ENCODE data around the gene SDK1.

SDK1 gene

DNA sequence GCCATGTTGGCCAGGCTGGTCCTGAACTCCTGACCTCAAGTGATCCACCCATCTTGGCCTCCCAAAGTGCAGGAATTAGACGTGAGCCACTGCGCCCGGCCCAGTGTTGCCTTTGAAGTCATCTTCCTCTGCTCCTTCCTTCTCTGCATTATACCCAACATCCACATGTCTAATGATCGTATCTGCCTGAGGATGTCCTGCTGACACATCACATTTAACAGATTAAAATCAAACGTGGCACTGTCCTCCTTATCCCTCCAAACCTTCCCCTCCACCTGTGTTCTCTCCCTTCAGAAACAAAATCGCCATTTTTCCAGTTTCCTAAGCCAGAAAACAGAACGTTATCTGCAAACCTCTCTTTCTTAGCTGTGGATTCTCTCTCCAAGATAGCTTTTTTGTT is 8.4 kb upstream of the SDK1 start:
- no peak for FAIRE-seq

DNA sequence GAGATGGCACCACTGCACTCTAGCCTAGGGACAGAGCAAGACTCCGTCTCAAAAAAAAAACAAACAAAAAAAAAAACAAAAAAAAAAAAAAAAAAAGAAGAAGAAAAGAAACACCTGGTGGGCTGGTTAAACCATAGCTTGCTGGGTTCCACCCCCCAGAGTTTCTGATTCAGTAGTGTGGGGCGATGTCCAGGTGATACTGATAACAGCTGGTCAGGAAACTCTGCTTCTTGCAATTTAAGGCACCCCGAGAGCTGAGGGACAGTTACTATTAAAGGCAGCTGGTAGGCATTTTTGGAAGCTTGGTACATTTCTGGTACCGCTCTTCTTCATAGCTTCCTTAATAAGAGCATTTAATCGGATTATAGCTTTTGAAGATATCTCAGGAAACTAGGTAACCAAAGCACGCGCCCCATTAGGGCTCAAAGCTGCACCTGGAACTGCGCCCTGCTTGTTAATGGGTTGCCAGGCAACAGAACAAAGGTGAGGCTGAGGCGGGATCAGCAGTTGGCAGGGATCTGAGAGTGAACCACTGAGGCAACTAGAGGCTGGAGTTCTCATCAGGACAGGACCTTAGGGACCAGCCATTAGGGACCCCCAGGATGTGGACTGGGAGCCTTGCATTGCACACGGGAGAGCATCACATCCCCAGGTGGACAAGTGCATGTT is 6.5 kb upstream of the SDK1 start:
- FAIRE-seq: no peak

DNA sequence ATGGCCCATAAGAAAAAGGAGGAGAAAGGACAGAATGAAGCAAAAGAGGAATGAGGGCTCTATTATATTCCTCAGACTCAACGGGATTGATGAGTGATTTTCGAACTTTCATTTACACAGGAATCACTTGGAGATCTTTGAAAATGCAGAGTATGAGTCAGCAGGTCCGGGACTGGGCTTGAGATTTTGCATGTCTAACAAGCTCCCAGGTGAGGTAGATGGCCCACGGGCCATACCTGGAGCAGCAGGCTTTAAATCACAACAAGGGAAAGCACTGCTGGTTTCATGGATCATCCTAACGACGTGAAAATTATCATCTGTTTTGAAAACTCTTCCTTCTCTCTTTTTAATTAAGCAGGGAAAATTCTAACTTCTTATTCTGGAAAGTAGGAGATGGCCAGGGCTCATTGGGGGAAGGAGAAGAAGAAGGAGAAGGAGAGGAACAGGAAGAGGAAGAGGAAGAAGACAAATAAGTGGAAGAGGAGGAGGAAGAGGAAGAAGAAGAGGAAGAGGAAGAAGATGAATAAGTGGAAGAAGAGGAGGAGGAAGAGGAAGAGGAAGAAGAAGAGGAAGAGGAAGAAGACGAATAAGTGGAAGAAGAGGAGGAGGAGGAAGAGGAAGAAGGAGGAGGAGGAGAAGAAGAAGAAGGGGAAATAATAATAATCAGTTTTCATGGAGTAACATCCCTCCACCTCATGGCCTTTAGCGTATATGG is 3.8 kb upstream of the SDK1 start:
- FAIRE-seq: no peak

DNA sequence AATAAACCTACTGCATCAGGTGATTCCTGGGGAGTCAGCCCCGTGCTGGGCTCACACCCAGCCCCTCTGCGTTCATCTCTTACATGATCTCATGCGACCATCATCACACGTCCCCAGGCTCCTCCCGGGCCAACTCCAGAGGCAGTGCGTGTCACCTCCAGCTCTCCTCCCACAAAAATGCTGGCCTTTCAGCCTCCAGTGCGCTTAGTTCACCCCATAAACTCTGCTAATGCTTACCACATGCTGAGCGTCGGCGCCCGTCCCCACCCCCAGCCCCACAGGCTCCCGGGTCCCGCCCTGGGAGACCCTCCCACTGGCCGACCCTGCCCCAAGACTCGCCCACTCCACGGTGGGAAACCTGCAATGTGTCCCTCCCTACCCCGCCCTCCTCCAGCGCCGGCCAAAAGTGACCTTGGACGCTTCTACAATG is 816 bp upstream of the SDK1 start:
- FAIRE-seq: no peak

DNA sequence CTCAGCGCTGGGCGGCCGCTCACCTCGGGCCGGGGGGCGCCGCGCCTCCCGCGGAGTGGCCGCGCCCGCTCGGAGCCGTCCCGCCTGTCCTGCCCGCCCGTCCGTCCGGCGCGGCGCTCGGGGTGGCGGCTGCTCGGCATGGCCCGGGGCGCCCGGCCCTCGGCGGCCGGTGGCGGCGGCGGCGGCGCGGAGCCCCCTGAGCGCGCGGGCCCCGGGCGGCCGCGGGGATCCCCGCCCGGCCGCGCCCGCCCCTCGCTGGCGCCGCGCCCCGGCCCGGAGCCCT is 338 bp downstream of the SDK1 start:
- FAIRE-seq: no peak

DNA sequence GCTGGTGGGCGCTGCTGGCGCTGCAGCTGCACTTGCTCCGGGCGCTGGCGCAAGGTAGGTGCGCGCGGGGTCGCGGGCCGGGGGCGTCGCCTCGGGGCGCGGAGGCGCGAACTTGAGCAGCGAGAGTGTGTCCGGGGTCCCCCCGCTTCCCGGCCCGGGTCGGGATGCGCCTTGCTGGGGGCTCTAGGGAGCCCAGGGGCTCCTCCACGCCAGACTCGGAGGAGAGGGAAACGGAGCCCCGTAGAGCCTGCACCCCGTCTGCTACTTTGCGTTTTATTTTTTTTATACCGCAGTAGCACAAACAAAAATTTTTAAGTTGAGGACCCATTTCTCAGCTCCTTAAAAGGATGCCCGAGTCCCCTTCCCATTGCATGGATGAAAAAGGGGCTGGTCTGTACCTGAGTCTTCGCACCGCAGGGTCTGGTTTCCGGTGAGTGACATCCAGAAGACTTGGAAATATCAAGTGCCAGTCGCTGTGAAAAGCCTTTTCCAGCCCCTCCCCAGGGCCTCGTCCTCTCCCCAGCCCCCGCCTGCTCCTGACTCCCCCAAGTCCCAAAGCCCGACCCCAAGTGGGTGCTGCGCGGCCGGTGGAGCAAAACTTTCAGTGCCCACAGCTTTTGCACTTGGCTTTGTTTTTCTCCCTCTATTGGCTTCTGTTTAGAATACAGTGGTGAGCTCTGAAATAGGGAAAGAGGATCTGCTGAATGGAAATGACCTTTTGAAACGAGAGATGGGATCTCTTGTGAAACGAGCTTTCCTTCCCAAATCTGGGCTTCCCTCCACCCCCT is 973 bp downstream of the SDK1 start:
- no peak for FAIRE-seq

DNA sequence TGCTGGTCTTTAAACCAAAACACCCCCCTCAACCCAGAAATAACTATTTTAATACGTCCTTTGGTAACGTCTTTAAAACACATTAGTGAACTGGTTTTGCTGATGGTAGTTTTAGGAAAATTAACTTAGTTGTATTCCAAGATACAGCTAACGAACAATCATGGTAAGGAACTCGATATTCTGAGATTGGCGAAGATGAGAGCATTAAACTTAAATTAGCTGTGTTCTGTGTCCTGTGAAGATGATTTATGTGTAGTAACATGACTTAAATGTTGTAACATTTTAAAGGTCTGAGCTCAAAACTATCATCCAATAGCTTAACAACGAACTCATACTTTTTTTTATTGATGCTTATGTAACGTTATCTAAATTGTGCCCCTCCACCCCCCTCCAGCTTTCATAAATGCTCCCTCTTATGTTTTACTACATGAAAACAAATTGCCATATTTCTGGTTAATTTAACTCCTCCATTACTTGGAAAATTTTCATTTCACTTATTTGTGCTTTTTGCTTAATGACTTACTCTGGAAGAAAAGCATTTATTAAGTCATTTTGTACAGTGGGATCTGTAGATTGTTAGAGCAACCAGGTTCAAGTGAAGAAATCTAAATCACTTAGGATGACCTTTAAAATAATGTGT is 1.7 kb downstream of the SDK1 start:
- no peak for FAIRE-seq

DNA sequence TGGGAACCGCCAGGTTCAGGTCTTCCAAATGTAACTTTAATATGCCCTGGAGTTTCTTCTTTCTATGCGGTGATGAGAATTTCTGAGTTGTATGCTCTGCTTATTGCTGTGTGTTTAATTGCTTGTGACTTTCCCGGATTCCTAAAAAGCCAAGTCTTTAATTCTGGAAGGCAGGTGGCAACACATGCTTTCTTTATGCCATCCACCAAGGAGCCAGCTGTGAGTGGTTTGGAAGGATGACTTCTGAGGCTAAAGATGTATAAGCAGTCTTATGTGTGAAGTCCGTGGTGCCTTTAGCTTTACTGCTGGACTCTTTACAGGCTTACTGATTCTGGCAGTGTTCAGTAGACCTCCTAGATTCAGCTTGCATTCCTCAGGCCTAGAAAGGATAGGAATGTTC is 3.1 kb downstream of the SDK1 start:
- no peak for FAIRE-seq

DNA sequence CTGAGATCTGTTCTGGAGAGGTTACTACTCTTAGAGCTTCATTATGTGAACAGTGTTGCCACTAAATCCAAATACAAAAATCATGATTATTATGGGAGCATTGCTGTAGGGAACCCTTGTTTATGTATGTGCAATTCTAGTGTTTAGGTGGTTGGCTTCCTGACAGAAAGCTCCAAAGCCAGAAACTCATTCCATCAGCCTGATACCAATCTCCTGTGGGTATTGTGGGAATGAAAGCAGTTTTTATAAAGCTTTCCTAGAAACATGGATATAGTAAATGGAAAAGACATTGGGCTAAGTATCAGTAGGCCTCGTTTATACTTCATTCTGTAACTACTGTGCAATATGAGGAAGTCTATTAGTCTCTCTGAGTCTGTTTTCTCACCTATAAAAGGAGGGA is 6.4 kb downstream of the SDK1 start:
- FAIRE-seq: no peak

DNA sequence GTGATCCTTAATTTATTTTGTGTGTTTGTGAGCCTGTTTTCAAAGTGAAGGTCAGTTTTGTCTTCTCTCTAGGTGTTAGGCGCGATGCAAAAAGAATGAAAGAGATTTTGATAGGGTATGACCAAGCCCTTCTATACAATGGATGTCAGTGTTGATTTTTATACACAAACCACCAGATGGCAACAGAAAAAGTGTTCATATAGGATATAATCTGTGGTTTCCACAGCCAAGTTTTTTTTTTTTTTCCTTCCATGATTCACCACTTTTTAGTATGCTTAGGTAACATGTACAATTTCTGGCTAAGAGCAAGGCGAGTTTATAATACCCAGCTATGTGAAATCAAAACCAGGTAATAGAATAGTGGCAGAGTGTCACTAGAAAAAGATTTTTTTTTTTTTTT is 8.1 kb downstream of the SDK1 start:
- FAIRE-seq: no peak

DNA sequence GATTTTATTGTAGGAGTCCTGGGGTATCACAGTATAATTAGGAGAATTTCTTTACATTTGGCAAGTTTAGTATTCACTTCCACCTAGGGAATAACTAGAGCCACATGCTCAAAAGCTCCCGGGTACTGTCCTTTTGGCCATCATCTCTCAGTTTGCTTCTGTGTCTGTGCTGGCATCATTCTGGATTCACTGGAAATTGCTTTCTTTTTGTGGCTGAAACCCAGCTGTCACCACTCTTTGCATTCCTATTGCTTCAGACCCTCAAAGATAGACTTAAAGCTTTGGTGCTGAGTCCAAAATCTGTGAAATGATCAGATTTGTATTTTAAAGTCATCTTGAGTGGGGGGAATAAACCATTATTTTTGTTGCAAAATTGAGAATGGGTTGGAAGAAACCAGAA is 8.9 kb downstream of the SDK1 start:
- no peak for FAIRE-seq

DNA sequence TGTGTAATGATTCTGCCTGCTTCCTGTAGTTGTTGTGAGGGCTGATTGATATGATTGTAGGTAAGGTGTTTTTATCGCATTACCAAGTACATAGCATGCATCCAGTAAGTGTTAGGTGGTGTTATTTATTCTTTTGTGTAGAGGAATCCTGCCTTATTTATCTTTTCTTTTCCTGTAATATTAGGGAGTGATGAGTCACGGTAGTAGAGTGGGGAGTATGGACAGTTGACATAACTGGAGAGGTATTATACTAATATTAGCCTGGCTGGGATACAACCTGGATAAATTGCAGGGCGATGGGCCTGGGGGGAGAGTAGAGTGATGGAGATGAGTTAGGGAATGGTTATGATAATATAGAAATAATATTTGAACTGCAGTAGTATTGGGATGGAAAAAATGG is 9.8 kb downstream of the SDK1 start:
- no peak for FAIRE-seq

DNA sequence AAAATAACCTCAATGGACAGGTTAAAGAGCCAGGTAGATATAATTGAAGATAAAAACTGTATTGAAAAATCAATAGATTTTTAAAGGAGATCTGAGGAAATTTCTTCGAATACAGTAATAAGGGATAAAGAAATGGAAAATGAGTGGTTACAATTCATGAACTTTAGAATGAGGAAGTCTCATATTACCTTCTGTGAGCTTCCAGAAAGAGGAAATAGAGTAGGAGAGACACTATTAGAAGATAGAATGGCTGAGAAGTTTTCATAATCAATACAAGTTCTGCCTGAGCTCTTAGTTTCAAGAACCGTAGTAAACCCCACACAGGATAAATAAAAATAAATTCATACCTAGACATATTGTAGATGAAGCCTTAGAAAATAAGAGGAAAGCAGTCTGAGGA is 11.5 kb downstream of the SDK1 start:
- FAIRE-seq: no peak

DNA sequence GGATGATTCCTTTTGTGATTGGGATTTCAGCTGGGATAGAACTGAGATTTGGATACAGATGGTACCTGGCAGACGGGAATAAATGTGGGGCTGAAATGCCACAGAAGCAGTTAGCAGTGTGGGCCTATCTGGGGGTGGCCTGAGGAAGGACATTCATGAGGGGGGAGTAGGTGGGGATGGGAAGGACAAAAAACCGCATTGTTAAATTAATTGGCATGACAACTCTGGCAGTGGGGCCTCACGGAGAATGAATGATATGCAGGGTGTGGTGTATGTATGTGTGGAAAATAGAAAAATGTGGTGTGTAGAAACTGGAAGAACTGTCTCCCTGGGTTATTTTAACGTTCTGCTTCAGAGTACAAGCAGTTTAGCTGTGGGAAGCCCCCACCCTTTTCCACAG is 17.8 kb downstream of the SDK1 start:
- FAIRE-seq: no peak

DNA sequence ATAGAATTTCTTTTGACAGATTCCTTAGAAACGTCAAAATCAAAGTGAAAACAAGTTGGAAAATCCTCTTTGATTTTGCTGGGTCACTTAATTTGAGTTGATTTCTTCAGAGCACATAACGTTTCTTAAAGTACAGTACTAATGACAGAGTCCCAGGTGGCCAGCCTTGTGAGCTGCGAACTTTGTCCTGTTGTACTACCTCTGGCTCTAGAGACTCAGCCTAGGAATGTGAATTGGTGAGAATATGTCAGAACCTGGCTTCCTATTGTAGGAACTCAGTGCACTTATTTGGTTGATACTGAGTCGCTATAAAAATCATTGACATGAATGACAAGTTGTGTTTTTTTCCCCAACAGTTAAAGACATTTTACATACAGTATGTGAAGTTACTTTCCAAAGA is 20.2 kb downstream of the SDK1 start:
- FAIRE-seq: no peak

DNA sequence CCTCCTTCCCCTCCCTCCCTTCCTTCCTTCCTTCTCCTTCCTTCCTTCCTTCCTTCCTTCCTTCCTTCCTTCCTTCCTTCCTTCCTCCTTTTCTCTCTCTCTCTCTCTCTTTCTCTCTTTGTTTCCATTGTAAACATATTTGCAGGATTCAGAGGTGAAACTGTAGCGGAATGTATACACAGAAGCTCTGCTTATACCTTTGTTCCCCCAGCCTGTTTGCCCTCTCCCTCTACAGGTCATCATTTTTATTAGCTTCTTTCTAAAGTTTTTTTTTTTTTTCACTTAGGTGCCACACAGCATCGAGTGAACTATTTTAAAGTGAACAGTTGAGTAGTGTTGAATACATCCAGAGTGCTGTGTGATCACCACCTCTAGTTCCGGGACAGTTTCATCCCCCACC is 20.7 kb downstream of the SDK1 start:
- FAIRE-seq: no peak

DNA sequence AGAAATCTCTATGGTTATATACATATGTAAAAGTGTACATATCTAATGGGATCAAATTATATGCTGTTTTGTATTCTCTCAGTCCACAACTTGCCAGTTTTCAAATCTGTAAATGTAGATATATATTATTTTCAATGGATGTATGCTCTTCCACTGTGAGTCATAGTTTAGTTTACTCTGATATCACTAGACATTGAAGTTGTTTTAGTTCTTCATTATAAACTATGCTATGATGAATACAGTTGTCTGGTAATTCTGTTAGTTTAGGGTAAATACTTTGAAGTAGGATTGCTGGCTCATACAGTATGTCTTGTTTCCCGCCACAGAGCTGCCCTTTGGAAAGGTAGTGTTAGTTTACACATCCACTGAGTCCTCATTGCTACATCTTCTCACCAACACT is 25.2 kb downstream of the SDK1 start:
- no peak for FAIRE-seq

DNA sequence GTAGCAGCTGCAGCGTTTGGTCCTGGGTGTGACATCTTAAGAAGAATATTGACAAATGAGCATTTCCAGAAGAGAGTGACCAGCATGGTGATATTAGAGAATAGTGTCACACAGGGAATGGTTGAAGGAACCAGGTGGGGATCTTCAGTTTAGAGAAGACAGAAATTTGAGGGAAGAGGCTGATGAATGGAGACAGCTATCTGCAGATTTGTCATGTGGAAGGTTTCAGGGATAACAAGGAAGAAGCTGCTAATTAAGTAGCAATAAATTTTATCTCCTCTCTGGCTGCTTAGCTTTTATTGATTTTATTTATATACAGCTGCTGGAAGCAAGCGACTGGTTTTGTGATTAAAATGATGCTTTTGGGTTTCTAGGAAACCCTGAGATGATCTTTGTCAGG is 26.0 kb downstream of the SDK1 start:
- no peak for FAIRE-seq

DNA sequence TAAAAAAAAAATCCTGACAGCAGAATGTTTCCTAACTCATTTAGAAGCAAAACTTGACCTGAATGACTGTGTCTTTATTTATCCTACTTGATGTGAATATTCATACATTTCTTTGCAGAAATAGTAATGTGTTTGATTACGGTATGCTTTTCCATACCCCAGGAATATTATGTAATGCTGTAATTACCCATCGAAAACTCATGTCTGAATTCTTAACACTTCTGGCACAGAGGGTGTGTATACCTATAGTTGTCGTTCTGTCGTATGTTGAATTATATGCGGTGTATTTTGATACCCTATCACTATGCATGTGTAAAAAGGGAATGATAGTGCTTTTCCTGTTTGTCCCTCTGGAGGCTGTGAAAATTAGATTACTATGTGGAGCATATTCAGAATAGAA is 26.6 kb downstream of the SDK1 start:
- FAIRE-seq: no peak

DNA sequence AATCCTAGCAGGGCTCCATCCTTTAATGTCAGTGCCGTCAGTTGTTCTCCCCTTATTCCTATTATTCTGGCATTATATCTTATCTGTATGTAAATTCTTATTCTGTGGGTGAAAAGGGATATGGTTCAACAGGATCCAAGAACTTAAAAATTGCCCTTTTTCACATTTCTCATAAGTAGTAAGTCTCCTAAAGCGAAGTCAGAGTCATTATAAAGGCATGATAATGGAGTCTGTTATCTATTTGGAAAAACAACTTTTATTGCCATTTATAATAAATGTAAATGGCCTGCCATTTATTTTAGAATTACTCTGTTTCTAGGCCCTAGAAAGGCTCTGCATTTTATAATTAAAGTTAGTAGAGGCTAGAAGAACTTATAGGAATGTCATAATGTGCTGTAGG is 31.3 kb downstream of the SDK1 start:
- no peak for FAIRE-seq

DNA sequence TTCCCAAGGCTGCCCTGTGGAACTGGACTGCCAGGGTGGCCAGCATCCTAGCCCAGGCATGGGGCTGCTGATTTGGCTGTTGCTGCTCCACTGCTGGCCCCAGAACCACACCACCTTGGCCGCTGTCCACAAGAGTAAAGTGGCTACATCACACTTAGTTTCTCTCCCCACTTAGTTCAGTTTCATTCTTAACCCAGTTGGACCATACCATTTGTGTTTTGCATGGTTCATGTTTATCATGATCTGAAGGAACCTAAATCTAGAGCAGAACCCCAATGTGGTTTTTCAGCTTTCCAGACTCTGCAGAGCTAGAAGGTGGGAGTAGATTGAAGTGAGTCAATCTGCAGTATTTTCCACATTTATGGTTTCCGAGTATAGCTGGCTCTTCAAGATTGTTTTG is 32.8 kb downstream of the SDK1 start:
- FAIRE-seq: no peak

DNA sequence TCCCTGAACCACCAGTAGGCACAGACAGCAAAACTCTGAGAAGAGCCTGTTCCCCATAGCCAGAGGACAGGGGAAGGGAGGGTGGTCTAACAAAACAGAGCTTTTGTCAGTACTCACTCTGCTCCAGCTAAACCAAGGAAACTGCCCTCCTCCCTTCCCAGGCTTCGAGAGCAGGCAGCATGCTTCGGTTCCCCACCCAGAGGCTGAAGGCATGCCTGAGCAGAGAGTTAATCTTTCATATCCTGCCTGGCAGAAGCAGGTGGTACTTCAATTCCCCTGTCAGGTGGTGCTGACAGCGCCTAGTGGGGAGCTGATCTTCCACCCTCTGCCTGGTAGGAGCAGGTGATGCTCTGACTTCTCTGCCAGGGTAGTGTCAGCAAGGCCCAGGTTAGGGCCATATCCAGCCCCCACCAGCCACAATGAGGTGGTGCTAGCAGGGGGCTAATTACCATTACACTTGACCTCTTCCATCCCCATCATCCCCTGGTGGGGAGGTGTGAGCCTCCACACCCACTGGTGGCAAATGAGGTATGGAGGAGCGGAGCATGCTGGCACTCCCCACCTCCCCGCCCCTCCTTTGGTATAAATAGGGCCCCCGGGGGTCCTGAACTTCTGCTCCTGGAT is 35.1 kb downstream of the SDK1 start:
- FAIRE-seq: no peak

DNA sequence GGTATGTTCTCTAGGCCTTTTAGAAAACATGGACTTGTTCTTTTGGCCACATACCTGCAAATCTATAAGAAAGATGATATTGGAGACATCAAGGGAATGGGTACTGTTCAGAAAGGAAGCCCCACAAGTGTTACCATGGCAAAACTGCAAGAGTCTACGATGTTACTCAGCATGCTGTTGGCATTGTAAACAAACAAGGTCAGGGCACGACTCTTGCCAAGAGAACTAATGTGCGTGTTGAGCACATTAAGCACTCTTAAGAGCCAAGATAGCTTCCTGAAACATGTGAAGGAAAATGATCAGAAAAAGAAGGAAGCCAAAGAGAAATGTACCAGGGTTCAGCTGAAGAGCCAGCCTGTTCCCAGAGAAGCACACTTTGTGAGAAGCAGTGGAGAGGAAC is 37.1 kb downstream of the SDK1 start:
- FAIRE-seq: no peak

All from G401.6 (cell line).